Mucosa of descending colon (tissue), 3 donors: ENCODE results near the gene PXDN. TPM values are rescaled to one million over a fixed set of nuclear protein-coding genes. Genes with fewer than 3 reads are reported as not detected.

Experiments used
- ATAC-seq: fragments of 200-7000 bp; cut with Tn5 transposase; one replicate; pipeline ENCODE4 v1.9.1; 2020; ENCODE audit warnings: mild to moderate bottlenecking, moderate library complexity
- DNase-seq, 3 donors: peaks; one replicate each; pipeline ENCODE4 v3.0.0-alpha.2; 2020
- H3K36me3 ChIP-seq: fragments of 200-600 bp; one replicate; pipeline ENCODE4 v1.8.0; 2021; ENCODE audit warnings: low read depth, mild to moderate bottlenecking
- H3K4me1 ChIP-seq: fragments of 200-600 bp; one replicate; pipeline ENCODE4 v1.8.0; 2021; ENCODE audit warnings: low read depth, mild to moderate bottlenecking
- H3K4me3 ChIP-seq: fragments of 200-600 bp; one replicate; pipeline ENCODE4 v1.8.0; 2021; ENCODE audit warnings: mild to moderate bottlenecking
- H3K9me3 ChIP-seq: fragments of 200-600 bp; one replicate; pipeline ENCODE4 v1.8.0; 2021; ENCODE audit warnings: mild to moderate bottlenecking
- intact Hi-C, 2 donors: fragments of 100-400 bp; cut with DNase I in 1 of 2; cut with micrococcal nuclease in 1 of 2; formaldehyde crosslinking; loops; one replicate each; pipeline versions ENCODE4 v1.11.0 to v1.11.1; 2022; cut with DNase I, micrococcal nuclease
- total RNA-seq, 3 donors: library from RNA; stranded (reverse); fragmentation: NEBNext Ultra II Directional in 2 of 3; extraction: Animal tissue kit (Norgen Biotek cat#: 25700) in 2 of 3; gene quantifications; one replicate each; pipeline versions ENCODE4 v1.2.1 to v1.2.4, GENCODE V29; 2021 to 2023
- TF ChIP-seq, protein P1 (sequence below): fragments of 200-600 bp; IDR thresholded peaks from one replicate; pipeline ENCODE4 v1.8.0; 2022; ENCODE audit warnings: antibody characterized with exemption, mild to moderate bottlenecking
- donor health status: DM: no; HTN: no; CAD: no; lungs with moderate emphysema.
- donor health status: DM: no; HTN: no; CAD: no.
- donor health status: DM: no; HTN: yes; CAD: no.

The PXDN gene
- total RNA-seq, 3 donors from 2014 or later, result 9.3 to 52.4 (median 11.9) TPM

DNA sequence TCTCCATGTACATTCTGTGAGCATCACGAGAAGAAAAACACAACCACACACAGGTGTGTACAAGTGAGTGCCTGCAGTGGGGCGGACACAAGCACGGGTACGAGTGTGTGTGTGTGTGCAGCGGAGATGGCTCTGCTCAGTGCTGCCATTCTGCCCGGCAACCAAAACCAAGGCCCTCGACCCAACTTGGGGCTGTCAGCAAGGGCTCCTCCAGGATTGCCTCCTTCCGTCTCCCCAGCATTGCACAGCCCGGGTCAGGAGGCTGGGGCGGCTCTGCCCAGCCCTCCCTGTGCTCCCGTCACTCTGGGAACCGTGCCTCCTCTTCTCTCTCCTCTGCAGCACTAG, 66.5 kb downstream of the PXDN start:
- Histone ChIP-seq H3K9me3 (no peaks in the 10 kb centered on the region), H3K4me1 (no peaks in the 10 kb centered on the region), H3K36me3 (no peaks in the 10 kb centered on the region), H3K4me3 (no peak overlapping the region)
- intact Hi-C loops, result loop anchor here in 1 of 2 donors (10.0 kb wide), 1 partner anchor 67 kb away; the partner anchor contains the start of gene PXDN
- no peak for ATAC-seq
- TF ChIP-seq, protein P1, sequence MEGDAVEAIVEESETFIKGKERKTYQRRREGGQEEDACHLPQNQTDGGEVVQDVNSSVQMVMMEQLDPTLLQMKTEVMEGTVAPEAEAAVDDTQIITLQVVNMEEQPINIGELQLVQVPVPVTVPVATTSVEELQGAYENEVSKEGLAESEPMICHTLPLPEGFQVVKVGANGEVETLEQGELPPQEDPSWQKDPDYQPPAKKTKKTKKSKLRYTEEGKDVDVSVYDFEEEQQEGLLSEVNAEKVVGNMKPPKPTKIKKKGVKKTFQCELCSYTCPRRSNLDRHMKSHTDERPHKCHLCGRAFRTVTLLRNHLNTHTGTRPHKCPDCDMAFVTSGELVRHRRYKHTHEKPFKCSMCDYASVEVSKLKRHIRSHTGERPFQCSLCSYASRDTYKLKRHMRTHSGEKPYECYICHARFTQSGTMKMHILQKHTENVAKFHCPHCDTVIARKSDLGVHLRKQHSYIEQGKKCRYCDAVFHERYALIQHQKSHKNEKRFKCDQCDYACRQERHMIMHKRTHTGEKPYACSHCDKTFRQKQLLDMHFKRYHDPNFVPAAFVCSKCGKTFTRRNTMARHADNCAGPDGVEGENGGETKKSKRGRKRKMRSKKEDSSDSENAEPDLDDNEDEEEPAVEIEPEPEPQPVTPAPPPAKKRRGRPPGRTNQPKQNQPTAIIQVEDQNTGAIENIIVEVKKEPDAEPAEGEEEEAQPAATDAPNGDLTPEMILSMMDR, result no peak
- DNase-seq, result no peak

DNA sequence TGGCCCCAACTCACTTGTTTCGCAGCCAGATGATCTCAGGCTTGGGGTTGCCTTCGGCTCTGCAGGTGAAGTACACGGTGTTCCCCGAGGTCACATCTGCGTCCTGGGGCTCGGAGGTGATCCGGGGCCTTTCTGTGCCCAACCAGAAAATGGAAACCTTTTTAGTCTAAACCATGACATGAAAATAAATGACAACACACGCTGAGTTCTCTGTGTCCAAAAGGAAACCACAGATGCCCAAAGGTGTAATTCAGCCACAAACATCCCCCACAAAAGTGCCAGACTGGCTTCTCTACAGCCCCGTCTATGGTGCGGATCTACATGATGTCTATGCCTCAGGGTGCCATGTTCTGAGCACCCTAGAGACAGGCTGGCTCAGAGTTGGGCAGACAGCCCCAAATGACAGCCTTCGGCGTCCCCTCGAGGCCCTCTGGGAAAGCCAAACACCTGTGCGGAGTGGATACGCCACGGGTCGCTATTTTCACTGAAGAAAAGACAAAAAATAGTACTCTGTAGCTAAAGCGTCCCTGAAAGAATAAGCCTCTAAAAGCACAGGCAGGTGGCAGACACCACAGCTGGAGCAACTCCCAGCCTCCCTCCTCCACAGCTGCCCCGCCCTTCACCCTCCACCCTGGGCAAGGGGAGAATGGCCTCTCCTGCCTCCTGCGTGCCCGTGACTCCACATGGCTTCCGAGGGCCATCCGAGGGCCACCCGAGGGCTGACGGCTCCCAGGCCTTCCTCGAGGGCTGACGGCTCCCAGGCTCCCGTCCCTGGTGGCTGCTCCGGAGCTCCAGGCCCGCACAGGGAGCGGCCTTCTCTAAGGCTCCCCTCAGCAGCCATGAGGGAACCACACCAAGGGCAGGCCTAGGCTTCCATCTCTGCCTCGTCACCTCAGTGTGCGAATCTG, 67.1 kb downstream of the PXDN start:
- ATAC-seq (no peak), DNase-seq (no peak)
- H3K9me3 ChIP-seq, result no peaks in the 10 kb centered on the region
- H3K4me1 ChIP-seq, result no peaks in the 10 kb centered on the region
- H3K36me3 ChIP-seq, result no peaks in the 10 kb centered on the region
- H3K4me3 ChIP-seq, result no peak overlapping the region
- intact Hi-C loops, result loop anchor here in 1 of 2 donors (10.0 kb wide), 1 partner anchor 68 kb away; the partner anchor contains the start of gene PXDN
- TF ChIP-seq, protein P1, result no peak

DNA sequence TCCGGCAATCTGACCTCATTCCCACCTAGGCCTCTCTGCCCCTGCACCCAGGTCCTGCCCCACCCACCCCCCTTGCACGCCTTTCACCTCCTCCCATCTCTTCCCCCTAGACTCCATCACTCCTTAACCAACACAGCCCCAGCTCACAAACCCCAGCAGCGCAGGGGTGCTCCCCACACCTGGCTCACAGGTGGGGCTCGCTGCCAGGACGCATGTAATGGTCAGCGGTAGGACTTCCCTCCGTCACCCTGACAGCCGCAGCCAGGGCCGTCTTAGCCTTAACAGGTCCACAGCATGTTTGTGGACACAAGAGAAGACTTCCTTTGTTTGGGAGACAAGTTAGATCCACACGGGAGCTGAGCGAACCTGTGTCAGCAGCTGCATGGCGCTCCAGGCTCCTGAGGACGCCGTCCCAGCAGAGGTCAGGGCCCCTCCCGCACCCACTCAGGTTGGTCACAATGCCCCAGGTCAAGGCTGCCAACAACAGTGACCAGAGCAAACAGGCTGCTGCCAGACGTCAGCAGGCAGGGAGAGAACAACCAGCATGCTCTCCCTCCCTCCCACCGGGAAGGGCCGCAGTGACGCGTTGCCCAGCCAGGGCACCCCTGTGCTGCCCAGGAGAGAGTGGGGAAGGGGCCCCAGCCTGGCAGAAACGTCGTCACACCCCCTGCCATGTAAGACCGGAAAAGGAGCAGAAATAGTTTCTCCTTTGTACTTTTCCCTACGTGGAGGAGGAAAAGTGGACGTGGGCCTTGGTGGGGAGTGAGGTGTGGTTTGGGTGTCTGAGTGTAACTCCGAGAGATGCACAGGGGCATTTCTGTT, 68.0 kb downstream of the PXDN start:
- Histone ChIP-seq H3K4me1 (no peaks in the 10 kb centered on the region), H3K4me3 (no peak overlapping the region), H3K36me3 (no peaks in the 10 kb centered on the region), H3K9me3 (no peaks in the 10 kb centered on the region)
- ATAC-seq (no peak), DNase-seq (no peak)
- TF ChIP-seq, protein P1, result no peak
- intact Hi-C loops, result loop anchor here in 1 of 2 donors (10.0 kb wide), 1 partner anchor 68 kb away; the partner anchor contains the start of gene PXDN

DNA sequence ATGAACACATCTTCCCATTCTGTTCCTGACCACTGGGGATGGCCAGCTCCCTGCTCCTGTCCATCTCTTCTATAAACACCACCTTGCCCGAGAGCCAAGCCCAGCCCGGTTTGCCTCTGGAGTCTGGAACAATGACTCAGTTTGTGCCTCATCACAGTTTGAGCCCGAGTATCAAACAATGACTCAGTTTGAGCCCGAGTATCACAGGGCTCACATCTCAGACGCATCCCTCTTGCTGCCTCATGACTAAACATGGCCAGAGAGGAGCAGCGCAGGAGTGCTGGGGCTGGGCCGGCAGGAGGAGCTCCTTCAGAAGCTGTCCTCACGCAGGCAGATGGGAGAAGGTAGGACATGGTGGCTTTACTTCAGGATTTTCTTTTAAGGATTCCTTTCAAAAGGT, 68.7 kb downstream of the PXDN start:
- H3K9me3 ChIP-seq, result no peaks in the 10 kb centered on the region
- no peaks in the 10 kb centered on the region for H3K4me1 ChIP-seq
- ATAC-seq (peak; percentile 58), DNase-seq (no peak)
- H3K36me3 ChIP-seq, result no peaks in the 10 kb centered on the region
- intact Hi-C loops, result loop anchor here in 1 of 2 donors (10.0 kb wide), 1 partner anchor 69 kb away; the partner anchor contains the start of gene PXDN
- TF ChIP-seq, protein P1, result no peak
- no peak overlapping the region for H3K4me3 ChIP-seq

DNA sequence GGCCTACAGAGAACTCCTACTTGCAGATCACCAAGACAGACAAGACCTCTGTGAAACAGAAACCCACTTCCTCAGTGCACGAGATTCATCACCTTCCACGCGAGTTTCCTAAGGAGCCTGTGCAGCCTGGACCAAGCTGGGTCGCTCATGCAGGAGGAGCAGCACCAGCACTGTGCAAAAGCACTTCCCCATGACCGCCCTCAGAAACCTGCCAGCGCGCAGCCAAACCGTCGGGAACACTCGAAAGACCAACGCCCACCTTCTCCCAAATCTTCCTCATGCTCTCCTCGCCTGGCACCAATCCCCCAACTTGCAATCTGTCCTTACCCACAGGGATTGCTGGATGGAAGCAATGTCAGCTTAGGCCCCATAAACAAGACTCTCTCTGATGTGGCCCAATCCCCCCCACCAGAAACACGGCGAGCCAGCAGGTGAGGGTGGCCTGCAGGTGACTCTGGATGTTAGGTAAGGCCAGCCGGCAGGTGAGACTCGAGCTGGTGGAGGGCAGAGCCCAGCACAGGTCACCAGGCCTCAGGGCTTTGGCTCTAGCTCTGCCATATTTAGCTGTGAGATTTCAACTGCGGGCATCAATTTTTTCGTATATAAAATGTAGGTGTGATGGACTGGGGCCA, 69.4 kb downstream of the PXDN start:
- DNase-seq, result no peak
- Histone ChIP-seq H3K4me3 (no peak overlapping the region), H3K4me1 (no peaks in the 10 kb centered on the region), H3K36me3 (no peaks in the 10 kb centered on the region), H3K9me3 (no peaks in the 10 kb centered on the region)
- no peak for ATAC-seq
- intact Hi-C loops, result loop anchor here in 1 of 2 donors (10.0 kb wide), 1 partner anchor 70 kb away; the partner anchor contains the start of gene PXDN
- TF ChIP-seq, protein P1, result no peak
